Mucosa of descending colon (tissue), 3 donors: ENCODE measurements around the gene CATSPERZ. TPM values are rescaled to one million over a fixed set of nuclear protein-coding genes. Genes with fewer than 3 reads are reported as not detected.
A peak's percentile ranks its signal among the peaks of the same experiment; 100 is the strongest.

Experiments
- ATAC-seq: fragments of 200-7000 bp; cut with Tn5 transposase; one replicate; pipeline ENCODE4 v1.9.1; 2020; ENCODE audit warnings: mild to moderate bottlenecking, moderate library complexity
- DNase-seq, 3 donors: peaks; one replicate each; pipeline ENCODE4 v3.0.0-alpha.2; 2020
- H3K36me3 ChIP-seq: fragments of 200-600 bp; one replicate; pipeline ENCODE4 v1.8.0; 2021; ENCODE audit warnings: low read depth, mild to moderate bottlenecking
- H3K4me1 ChIP-seq: fragments of 200-600 bp; one replicate; pipeline ENCODE4 v1.8.0; 2021; ENCODE audit warnings: low read depth, mild to moderate bottlenecking
- H3K4me3 ChIP-seq: fragments of 200-600 bp; one replicate; pipeline ENCODE4 v1.8.0; 2021; ENCODE audit warnings: mild to moderate bottlenecking
- H3K9me3 ChIP-seq: fragments of 200-600 bp; one replicate; pipeline ENCODE4 v1.8.0; 2021; ENCODE audit warnings: mild to moderate bottlenecking
- CTCF ChIP-seq: fragments of 200-600 bp; IDR thresholded peaks from one replicate; pipeline ENCODE4 v1.8.0; 2022; ENCODE audit warnings: antibody characterized with exemption, mild to moderate bottlenecking
- intact Hi-C, 2 donors: fragments of 100-400 bp; cut with DNase I in 1 of 2; cut with micrococcal nuclease in 1 of 2; formaldehyde crosslinking; loops; one replicate each; pipeline versions ENCODE4 v1.11.0 to v1.11.1; 2022; cut with DNase I, micrococcal nuclease
- total RNA-seq, 3 donors: library from RNA; stranded (reverse); fragmentation: NEBNext Ultra II Directional in 2 of 3; extraction: Animal tissue kit (Norgen Biotek cat#: 25700) in 2 of 3; gene quantifications; one replicate each; pipeline versions ENCODE4 v1.2.1 to v1.2.4, GENCODE V29; 2021 to 2023
- donor health status: DM: no; HTN: no; CAD: no; lungs with moderate emphysema.
- donor health status: DM: no; HTN: no; CAD: no.
- donor health status: DM: no; HTN: yes; CAD: no.

CATSPERZ gene
- total RNA-seq, 3 donors from 2014 or later: not detected

- intact Hi-C loops: no loop called here
- H3K4me3 ChIP-seq: no peak overlapping the region
- peaks cover 22% of the 10 kb centered on the region for H3K4me1 ChIP-seq
- no peak for ATAC-seq
- H3K9me3 ChIP-seq: no peaks in the 10 kb centered on the region
- no peaks in the 10 kb centered on the region for H3K36me3 ChIP-seq
- DNase-seq: no peak
- no peak for TF ChIP-seq CTCF
Observed at GRCh38 chr11:64290352-64291261, 9.6 kb upstream of the CATSPERZ start.

DNA sequence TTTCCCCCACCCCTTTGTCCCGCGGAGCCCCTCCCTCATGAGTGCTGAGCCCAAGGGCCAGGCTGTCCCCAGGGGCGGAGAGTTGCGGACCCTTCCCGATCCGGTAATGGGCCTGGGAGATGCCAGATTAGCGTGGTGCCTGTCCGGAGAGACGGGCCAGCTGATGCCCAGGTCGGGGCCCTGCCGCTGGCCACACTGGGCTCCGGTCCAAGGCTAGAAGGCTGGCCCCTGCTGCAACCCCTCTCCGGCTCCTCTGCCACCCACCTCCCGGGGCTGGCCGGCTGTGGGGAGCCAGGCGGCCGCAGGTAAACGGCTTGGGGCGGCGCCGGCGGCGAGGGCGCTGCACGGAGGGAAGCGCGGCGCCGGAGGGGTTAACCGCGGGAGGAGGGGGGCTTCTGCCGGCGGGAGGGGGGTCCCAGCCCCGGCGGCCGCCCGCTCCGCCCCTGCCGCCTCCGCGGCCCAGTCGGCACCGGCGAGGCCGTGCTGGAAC lies 8.9 kb upstream of the CATSPERZ start, which contains the start of gene KCNK4:
TSS of gene KCNK4 (plus strand) at position 41 of the 490 bp plus-strand sequence. CDS start 1,717 bp downstream, outside the sequence.
- H3K4me3 ChIP-seq: no peak within 1 kb of the TSS

DNA sequence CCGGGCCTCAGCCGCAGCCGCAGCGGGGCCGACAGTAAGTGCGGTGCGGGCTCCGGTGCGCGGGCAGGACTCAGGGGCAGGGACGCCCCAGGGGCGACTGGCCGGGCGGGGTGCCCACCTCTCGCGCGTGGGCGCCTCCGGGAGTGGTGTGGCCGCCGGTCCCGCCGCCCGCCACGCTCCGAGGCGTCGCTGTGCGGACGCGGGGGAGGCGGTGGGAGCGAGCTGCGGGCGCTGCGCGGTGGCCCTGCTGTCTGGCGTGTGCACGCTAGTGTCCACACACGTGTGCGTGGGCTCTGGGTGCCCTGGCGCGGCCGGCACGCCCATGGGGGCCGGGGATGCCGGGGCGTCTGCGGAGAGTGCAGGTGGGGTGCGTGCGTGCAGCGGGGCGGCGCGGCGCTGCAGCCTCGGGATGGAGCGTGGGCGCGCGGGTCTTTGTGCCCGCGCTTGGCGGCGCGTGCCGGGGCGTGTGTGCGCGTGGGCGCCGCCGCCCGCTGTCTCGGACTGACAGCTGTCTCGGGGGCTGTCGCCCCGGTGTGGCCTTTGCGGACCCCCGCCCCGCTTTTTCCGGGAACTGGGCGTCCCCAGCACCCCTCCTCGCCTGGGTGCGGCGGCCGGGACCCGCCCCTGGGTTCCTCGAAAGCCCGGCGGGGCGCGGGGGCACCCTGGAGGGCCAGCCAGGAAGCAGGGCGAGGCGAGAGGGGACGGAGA lies 8.3 kb upstream of the CATSPERZ start:
- no peak overlapping the region for H3K4me3 ChIP-seq
- ATAC-seq (peak; percentile 22), DNase-seq (no peak)
- H3K4me1 ChIP-seq: peaks cover 13% of the 10 kb centered on the region
- H3K9me3 ChIP-seq: no peaks in the 10 kb centered on the region
- intact Hi-C loops: no loop called here
- TF ChIP-seq CTCF: no peak
- no peaks in the 10 kb centered on the region for H3K36me3 ChIP-seq

More for the DNA sequence above, 8.9 kb upstream of the CATSPERZ start, which contains the start of gene KCNK4:
- ATAC-seq: no peak
- no peaks in the 10 kb centered on the region for H3K36me3 ChIP-seq
- intact Hi-C loops: no loop called here
- H3K4me1 ChIP-seq: peaks cover 18% of the 10 kb centered on the region
- no peak for DNase-seq
- no peaks in the 10 kb centered on the region for H3K9me3 ChIP-seq
- no peak for TF ChIP-seq CTCF

- intact Hi-C loops: no loop called here
- no peak overlapping the region for H3K4me3 ChIP-seq
- DNase-seq (no peak), ATAC-seq (peak; percentile 18)
- H3K9me3 ChIP-seq: no peaks in the 10 kb centered on the region
- TF ChIP-seq CTCF: no peak
- H3K4me1 ChIP-seq: peaks cover 13% of the 10 kb centered on the region
- no peaks in the 10 kb centered on the region for H3K36me3 ChIP-seq
Observed at GRCh38 chr11:64292460-64293254, 7.5 kb upstream of the CATSPERZ start.

DNA sequence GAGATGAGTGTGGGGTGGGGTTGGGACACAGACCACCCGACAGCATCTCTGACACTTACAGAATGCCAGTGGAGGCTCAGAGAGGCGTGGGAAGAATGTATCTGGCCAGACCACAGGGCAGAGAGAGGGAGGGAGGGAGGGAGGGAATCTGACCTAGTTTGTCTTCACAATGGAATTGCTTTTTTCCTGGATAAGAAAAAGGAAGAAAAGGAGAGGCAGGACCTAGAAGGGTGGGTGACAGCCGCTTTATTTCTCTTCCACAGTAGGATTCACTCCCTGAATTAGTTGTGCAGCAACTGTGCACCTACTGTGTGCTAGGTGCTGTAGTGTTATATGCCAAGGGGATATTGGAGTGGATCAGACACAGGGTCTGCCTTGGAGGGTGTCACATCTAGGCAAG lies 5.4 kb upstream of the CATSPERZ start:
- ATAC-seq (no peak), DNase-seq (no peak)
- intact Hi-C loops: no loop called here
- Histone ChIP-seq H3K9me3 (no peaks in the 10 kb centered on the region), H3K36me3 (no peaks in the 10 kb centered on the region), H3K4me1 (peaks cover 21% of the 10 kb centered on the region), H3K4me3 (no peak overlapping the region)
- TF ChIP-seq CTCF: no peak
